Measurements from ENCODE around the gene TSPO2.

DNA sequence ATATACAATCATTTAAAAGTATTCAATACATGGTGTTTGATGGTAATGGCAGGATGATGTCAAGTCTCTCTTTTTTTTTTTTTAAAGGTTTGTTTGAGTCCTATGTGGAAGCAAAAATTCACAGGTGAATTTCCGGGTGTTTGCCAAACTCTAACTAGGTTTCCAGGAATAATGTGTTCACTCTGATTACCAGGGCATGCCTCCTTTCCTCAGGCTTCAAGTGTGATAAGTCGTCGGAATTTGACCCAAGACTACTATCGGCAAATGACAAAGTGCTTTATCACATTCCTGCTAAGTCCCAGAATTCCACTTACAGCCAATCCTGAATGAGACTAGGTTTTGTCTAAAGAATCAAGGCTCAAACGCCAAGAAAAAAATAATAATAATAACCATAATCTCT, 22.6 kb downstream of the TSPO2 start:
- TF ChIP-seq, protein P1, sequence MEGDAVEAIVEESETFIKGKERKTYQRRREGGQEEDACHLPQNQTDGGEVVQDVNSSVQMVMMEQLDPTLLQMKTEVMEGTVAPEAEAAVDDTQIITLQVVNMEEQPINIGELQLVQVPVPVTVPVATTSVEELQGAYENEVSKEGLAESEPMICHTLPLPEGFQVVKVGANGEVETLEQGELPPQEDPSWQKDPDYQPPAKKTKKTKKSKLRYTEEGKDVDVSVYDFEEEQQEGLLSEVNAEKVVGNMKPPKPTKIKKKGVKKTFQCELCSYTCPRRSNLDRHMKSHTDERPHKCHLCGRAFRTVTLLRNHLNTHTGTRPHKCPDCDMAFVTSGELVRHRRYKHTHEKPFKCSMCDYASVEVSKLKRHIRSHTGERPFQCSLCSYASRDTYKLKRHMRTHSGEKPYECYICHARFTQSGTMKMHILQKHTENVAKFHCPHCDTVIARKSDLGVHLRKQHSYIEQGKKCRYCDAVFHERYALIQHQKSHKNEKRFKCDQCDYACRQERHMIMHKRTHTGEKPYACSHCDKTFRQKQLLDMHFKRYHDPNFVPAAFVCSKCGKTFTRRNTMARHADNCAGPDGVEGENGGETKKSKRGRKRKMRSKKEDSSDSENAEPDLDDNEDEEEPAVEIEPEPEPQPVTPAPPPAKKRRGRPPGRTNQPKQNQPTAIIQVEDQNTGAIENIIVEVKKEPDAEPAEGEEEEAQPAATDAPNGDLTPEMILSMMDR (optimal IDR thresholded peaks at IDR 0.05 in 1 of 3, IDR thresholded peaks at IDR 0.05 in 1 of 3, conservative IDR thresholded peaks at IDR 0.05 in 1 of 3; ENCODE audit: extremely low read depth in 1 of 3, insufficient read depth in 2 of 3, low read length in 3 of 3) = no peak
- no peak for TF ChIP-seq EZH2 (IDR thresholded peaks at IDR 0.05; ENCODE audit: low read length)

All from keratinocyte (primary cell).